ENCODE data around the gene PLD2. TPM values are rescaled to one million over a fixed set of nuclear protein-coding genes. Genes with fewer than 3 reads are reported as not detected.

The PLD2 gene
- total and polyA plus RNA-seq, 2 donors (not counting 1 experiment from before 2014, with no cell fraction given), result 53.1 to 69.2 TPM

DNA sequence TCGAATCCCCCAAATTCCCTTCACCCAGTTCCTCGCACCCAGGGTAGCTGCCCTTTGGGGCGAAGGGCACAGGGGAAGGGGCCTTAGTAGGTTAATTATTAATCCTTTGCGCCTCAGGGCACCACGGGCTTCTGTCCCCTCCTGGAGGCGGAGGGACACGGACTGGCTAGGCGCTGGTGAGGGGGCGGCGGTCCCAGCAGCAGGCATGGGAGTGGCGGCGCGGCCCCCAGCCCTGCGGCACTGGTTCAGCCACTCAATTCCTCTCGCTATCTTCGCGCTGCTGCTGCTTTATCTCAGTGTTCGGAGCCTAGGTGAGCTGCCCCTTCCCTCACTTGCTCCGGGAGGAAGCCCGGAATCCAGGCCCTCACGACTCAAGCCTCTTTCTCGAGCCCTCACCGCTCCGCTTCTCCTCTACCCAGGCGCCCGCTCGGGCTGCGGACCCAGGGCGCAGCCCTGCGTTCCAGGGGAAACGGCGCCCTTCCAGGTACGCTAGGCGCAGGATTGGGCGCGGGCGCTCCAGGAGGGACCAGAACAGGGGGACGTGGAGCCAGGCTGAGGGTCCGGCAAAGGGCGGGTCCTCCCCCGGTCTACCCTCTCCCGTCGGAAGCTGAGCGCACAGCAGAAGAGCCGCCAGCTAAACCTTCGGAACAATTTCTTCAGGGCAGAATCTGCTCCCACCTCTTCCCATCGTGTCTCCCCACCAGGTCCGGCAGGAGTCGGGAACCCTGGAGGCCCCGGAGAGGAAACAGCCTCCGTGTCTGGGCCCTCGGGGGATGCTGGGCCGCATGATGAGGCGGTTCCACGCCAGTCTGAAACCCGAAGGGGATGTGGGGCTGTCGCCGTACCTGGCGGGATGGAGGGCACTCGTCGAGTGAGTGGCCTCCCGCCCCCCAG lies 17.9 kb upstream of the PLD2 start, which contains the start of gene GLTPD2:
Gene GLTPD2, plus strand, starts transcription at position 158 of the 894 bp plus-strand sequence. Its CDS starts 48 bp downstream, at position 206.
- Histone ChIP-seq H3K27ac (ENCODE audit: low read length in 2 of 2) (no peak within 1 kb of the TSS), H3K4me1 (ENCODE audit: control insufficient read depth in 2 of 2, insufficient read depth in 2 of 2, low read length in 2 of 2) (peaks cover 28 to 34% of the 10 kb centered on the region in 2 donors), H3K4me2 (replicated peaks; ENCODE audit: low read depth, low read length, poor library complexity, severe bottlenecking) (peak within 1 kb of the TSS; percentile 95), H3K36me3 (replicated peaks in 1 of 2; ENCODE audit: control extremely low read depth in 1 of 2, control insufficient read depth in 1 of 2, extremely low read depth in 1 of 2, insufficient read depth in 2 of 2, low read length in 1 of 2) (no peaks in the 10 kb centered on the region), H4K20me1 (ENCODE audit: control insufficient read depth, insufficient read depth, low read length, poor library complexity, severe bottlenecking) (no peaks in the 10 kb centered on the region), H2AFZ (ENCODE audit: insufficient read depth, low read depth, low read length, poor library complexity, severe bottlenecking) (peak within 1 kb of the TSS; percentile 86), H3K9me3 (ENCODE audit: control extremely low read depth in 1 of 3, control insufficient read depth in 2 of 3, insufficient read depth in 1 of 3, low read length in 2 of 3) (peaks cover 0 to 27% (median 0%) of the 10 kb centered on the region in 3 donors), H3K79me2 (ENCODE audit: control insufficient read depth, insufficient read depth, low read length) (no peaks in the 10 kb centered on the region), H3K9ac (ENCODE audit: low read length) (peak within 1 kb of the TSS; percentile 70), H3K27me3 (replicated peaks in 1 of 4; ENCODE audit: control extremely low read depth in 1 of 4, control insufficient read depth in 3 of 4, insufficient read depth in 4 of 4, low read length in 3 of 4) (peaks cover 0 to 53% (median 32%) of the 10 kb centered on the region in 4 experiments), H3K4me3 (ENCODE audit: control extremely low read depth in 1 of 5, extremely low read depth in 1 of 5, insufficient read depth in 1 of 5, low read depth in 2 of 5, low read length in 4 of 5) (peak within 1 kb of the TSS in 4 of 5 experiments; percentile 55 to 70 (median 63))
- no peak for ATAC-seq (ENCODE audit: low read depth)
- no peak for DNase-seq
- TF ChIP-seq CTCF (IDR thresholded peaks at IDR 0.05), result no peak
- no peak for TF ChIP-seq EZH2 (IDR thresholded peaks at IDR 0.05; ENCODE audit: borderline replicate concordance, insufficient read depth, low read depth, low read length, poor library complexity, severe bottlenecking)
- H3K27ac Mint-ChIP-seq, result peak within 1 kb of the TSS; percentile 78
- peaks cover 27% of the 10 kb centered on the region for H3K27me3 Mint-ChIP-seq
- ChIA-PET POLR2A (interaction anchor here (0.8 to 1.7 kb wide), 6 partner anchors 19 to 179 kb away, joined by 3 to 5 read pairs (median 4); partner anchors contain the start of genes MED11, MINK1, PFN1 and SPAG7), CTCF (interaction anchor here (0.6 to 3.2 kb wide), 22 partner anchors 13 to 151 kb away, joined by 3 to 36 read pairs (median 5); partner anchors contain the start of genes ARRB2, C17orf114, CHRNE and CXCL16)
- intact Hi-C loops (cut with micrococcal nuclease), result no loop called here
- H3K4me3 Mint-ChIP-seq, result peak within 1 kb of the TSS; percentile 94
- 31% methylated on average over 61 of the region's 62 CpGs for WGBS (ENCODE audit: insufficient coverage)
- H3K9me3 Mint-ChIP-seq (ENCODE audit: insufficient read depth), result no peaks in the 10 kb centered on the region
- H3K4me1 Mint-ChIP-seq, result peaks cover 30% of the 10 kb centered on the region

Measured in B cell (primary cell).